PC-3 (cell line): ENCODE measurements around the gene KIF5C.

ENCODE experiments used
- EZH2 ChIP-seq: fragments of 300-600 bp; sonication (generic); IDR thresholded peaks from one replicate; pipeline ENCODE4 v1.6.1; 2017; ENCODE audit warnings: antibody characterized with exemption, mild to moderate bottlenecking, low read length; ENCODE audit not compliant: unreplicated experiment
- TF ChIP-seq, protein P1 (sequence below): fragments of 300-600 bp; sonication (generic); conservative IDR thresholded peaks from 2 replicates; pipeline ENCODE4 v1.5.1; 2017; ENCODE audit warnings: antibody characterized with exemption, low read depth, mild to moderate bottlenecking, low read length

DNA sequence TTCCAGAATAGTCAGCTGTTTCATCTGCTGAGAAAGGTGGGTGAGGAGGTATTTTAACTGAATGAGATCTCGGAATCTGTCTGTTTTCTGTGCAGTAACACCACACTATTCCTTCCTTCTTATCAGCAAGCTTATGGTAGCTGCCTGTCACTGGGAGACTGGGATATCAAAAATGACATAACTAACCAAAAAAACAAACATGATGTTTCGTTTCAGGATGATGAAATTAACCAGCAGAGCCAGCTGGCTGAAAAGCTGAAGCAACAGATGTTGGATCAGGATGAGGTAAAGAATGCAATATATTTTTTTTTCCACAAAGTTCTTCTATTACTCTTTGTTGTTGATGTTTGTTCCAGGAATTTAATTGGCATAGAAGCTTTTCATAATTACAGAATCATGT is 103.7 kb downstream of the KIF5C start:
- TF ChIP-seq, protein P1, sequence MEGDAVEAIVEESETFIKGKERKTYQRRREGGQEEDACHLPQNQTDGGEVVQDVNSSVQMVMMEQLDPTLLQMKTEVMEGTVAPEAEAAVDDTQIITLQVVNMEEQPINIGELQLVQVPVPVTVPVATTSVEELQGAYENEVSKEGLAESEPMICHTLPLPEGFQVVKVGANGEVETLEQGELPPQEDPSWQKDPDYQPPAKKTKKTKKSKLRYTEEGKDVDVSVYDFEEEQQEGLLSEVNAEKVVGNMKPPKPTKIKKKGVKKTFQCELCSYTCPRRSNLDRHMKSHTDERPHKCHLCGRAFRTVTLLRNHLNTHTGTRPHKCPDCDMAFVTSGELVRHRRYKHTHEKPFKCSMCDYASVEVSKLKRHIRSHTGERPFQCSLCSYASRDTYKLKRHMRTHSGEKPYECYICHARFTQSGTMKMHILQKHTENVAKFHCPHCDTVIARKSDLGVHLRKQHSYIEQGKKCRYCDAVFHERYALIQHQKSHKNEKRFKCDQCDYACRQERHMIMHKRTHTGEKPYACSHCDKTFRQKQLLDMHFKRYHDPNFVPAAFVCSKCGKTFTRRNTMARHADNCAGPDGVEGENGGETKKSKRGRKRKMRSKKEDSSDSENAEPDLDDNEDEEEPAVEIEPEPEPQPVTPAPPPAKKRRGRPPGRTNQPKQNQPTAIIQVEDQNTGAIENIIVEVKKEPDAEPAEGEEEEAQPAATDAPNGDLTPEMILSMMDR = no peak
- TF ChIP-seq EZH2 = no peak
